ENCODE results near the gene GOPC. TPM values are rescaled to one million over a fixed set of nuclear protein-coding genes. Genes with fewer than 3 reads are reported as not detected.

Gene GOPC
- total RNA-seq, 1 experiment from 2014 or later = 18.7 TPM

- peaks cover 4 to 27% (median 17%) of the 10 kb centered on the region in 3 experiments; a peak in 5 of 7 replicates for H3K36me3 Mint-ChIP-seq (ENCODE audit: insufficient read depth in 1 of 3, low read depth in 3 of 3)
- Histone ChIP-seq H3K27me3 (ENCODE audit: insufficient read depth, low read length) (no peaks in the 10 kb centered on the region), H3K23me2 (ENCODE audit: insufficient read length, low read depth, low read length, poor library complexity, severe bottlenecking) (no peaks in the 10 kb centered on the region), H2BK15ac (ENCODE audit: low read depth, low read length) (no peak overlapping the region), H4K8ac (replicated peaks; ENCODE audit: insufficient read length, low read depth, low read length) (no peak overlapping the region), H2BK5ac (ENCODE audit: insufficient read length, low read length) (no peak overlapping the region), H4K5ac (ENCODE audit: insufficient read length, low read depth, low read length) (no peak overlapping the region), H3K79me2 (ENCODE audit: insufficient read depth, low read length) (no peaks in the 10 kb centered on the region), H3K14ac (ENCODE audit: insufficient read depth, low read length) (no peak overlapping the region), H3K18ac (ENCODE audit: insufficient read length, low read depth, low read length) (no peak overlapping the region), H3K4ac (ENCODE audit: low read depth, low read length) (no peak overlapping the region), H4K20me1 (ENCODE audit: control insufficient read depth, insufficient read depth, insufficient read length) (no peaks in the 10 kb centered on the region), H2AK5ac (ENCODE audit: insufficient read length, low read length) (no peak overlapping the region), H2AFZ (ENCODE audit: low read length) (no peak overlapping the region), H2BK20ac (ENCODE audit: low read depth, low read length, poor library complexity, severe bottlenecking) (no peak overlapping the region), H3K9ac (ENCODE audit: extremely low read depth, insufficient read length, low read length) (no peak overlapping the region), H3K4me1 (ENCODE audit: insufficient read depth, low read length) (no peaks in the 10 kb centered on the region), H3K4me2 (ENCODE audit: insufficient read depth, insufficient read length, low read length) (no peak overlapping the region), H3K56ac (ENCODE audit: insufficient read length, low read depth, low read length) (no peak overlapping the region), H3K27ac (ENCODE audit: insufficient read length, low read depth, low read length) (no peak overlapping the region), H3K79me1 (ENCODE audit: insufficient read depth, low read depth, low read length, poor library complexity, severe bottlenecking) (no peaks in the 10 kb centered on the region), H3K9me3 (ENCODE audit: control insufficient read depth, low read depth, low read length) (no peaks in the 10 kb centered on the region), H2BK120ac (ENCODE audit: low read depth, low read length, poor library complexity, severe bottlenecking) (no peak overlapping the region), H3T11ph (ENCODE audit: low read length) (no peak overlapping the region), H4K91ac (ENCODE audit: insufficient read length, low read depth, low read length) (no peak overlapping the region), H3K23ac (ENCODE audit: insufficient read length, low read depth, low read length) (no peak overlapping the region), H2BK12ac (ENCODE audit: insufficient read length, low read depth, low read length) (no peak overlapping the region)
- TF ChIP-seq CTCF (conservative IDR thresholded peaks at IDR 0.05) = no peak
- no peak overlapping the region for H3K27ac Mint-ChIP-seq
- no CpG with 5 or more reads among the region's 2 CpGs for WGBS (ENCODE audit: extremely low coverage, insufficient read length, low lambda C conversion rate)
- H3K4me1 Mint-ChIP-seq = peaks cover 2 to 3% of the 10 kb centered on the region in 2 experiments; a peak in 1 of 4 replicates
- no peaks in the 10 kb centered on the region for H3K27me3 Mint-ChIP-seq (ENCODE audit: low read depth)
- DNase-seq = no peak
- H3K4me3 Mint-ChIP-seq = no peak overlapping the region
- no peaks in the 10 kb centered on the region for H3K9me3 Mint-ChIP-seq
These were observed 34.1 kb downstream of the GOPC start for GRCh38 chr6:117568247-117568646.

Measured in H9 (cell line).